NCI-H1436 treated with DMSO at 0.1 percent for 48 hours (cell line): Measurements from ENCODE around the gene CCIN.
A peak's percentile ranks its signal among the peaks of the same experiment; 100 is the strongest.

Experiments used
- DNase-seq: peaks from one replicate; lab custom pipeline; 2025; lab: John Stamatoyannopoulos, UW

Gene CCIN

DNA sequence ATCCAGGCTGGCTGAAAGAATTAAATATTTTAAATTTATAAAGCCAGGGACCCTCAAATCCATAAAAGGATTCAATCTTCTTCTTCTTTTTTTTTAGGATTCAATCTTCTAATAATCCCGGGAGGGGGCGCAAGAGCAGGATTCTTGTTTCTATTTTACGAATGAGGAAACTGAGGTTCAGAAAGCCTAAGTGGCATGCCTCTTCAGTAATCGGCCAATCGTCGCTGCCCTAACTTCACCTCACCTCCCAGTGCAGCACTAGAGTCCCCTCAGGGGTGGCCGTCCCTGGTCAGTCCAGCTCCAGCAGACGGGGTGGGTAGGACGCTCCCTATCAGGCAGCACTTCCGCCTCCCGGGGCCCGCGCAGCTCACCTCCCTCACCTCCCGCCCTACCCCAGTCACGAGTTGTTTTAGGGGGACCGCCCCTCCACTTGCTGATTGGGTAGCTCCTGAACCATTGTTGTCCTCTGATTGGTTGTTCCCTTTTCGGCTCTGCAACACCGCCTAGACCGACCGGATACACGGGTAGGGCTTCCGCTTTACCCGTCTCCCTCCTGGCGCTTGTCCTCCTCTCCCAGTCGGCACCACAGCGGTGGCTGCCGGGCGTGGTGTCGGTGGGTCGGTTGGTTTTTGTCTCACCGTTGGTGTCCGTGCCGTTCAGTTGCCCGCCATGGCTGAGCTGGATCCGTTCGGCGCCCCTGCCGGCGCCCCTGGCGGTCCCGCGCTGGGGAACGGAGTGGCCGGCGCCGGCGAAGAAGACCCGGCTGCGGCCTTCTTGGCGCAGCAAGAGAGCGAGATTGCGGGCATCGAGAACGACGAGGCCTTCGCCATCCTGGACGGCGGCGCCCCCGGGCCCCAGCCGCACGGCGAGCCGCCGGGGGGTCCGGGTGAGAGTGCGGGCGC lies 21.5 kb downstream of the CCIN start, which contains the start of gene CLTA:
TSS of gene CLTA (plus strand) at position 534 of the 902 bp plus-strand sequence. CDS start at position 670, 136 bp downstream.
- peak; percentile 92 for DNase-seq

DNA sequence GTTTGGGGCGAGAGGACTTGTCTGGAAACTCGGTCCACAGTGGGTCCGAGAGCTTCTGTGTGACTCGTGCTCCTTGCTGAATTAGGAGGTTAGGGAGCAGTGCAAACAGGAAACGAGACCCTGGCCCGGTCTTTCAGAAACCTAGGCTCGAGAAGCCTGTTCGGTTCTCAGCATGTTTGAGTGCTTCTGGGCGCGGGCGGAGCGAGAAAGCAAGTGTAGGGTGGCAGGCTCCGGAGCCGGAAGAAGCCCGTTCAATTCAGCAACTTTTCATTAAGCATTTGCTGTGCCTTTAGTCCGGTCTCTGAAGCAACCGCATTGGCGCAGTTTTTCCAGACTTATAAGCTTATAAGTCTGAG lies 22.1 kb downstream of the CCIN start:
- DNase-seq: no peak

DNA sequence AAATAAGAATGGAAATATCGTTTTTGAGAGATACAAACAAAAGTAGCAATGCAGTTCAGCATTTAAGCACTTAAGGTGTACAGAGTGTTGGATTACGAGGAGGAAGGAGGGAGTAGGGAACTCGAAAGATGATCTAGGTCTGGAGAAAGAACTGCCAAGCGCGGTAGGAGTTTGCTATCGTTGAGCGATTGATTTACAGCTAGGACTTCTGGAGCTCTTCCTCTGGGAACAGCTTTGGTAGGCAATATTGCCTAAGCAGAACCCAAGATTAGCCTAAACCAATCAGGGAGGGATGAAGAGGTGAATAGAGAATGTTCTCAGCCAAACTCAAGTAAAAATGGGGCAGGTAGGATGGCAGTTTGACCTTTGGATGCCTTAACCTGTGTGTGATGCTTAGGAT lies 22.5 kb downstream of the CCIN start:
- no peak for DNase-seq

DNA sequence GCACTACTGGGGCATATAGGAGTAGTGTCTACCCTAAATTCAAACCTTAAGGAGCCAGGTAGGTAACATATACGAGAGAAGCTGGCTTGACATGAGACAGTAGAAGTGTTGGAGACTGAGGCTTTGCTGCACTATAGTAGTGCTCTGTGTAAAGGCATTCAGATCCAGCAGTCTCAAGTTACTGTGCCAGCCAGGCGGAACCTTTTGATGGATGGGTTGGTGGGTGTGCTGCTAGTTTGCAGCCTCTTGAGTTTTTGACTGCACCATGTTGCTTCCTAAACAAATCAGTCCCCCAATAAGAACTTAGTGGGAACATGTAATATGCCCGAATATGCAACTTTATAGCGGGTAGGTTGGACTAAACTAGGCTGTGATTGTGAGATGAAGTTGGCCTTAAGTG lies 23.0 kb downstream of the CCIN start:
- no peak for DNase-seq

DNA sequence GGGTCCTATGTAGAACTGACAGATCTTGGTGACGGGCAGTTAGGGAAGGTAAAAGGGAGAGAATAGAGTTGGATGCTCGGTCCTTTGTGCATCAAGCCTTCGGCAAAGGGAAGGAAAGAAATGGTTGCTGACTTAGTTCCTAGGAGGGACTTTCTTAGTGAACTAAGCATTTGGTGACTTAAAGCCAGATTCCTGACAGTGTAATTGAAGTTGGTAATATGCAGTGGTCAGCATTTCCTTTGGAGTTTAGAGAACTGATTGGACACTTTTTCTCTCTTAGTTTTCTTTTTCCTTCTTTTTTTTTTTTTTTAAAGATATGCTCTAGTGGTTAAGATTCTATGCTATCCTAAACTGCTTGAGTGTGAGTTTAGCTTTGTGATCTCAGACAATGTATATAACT lies 23.8 kb downstream of the CCIN start:
- no peak for DNase-seq

DNA sequence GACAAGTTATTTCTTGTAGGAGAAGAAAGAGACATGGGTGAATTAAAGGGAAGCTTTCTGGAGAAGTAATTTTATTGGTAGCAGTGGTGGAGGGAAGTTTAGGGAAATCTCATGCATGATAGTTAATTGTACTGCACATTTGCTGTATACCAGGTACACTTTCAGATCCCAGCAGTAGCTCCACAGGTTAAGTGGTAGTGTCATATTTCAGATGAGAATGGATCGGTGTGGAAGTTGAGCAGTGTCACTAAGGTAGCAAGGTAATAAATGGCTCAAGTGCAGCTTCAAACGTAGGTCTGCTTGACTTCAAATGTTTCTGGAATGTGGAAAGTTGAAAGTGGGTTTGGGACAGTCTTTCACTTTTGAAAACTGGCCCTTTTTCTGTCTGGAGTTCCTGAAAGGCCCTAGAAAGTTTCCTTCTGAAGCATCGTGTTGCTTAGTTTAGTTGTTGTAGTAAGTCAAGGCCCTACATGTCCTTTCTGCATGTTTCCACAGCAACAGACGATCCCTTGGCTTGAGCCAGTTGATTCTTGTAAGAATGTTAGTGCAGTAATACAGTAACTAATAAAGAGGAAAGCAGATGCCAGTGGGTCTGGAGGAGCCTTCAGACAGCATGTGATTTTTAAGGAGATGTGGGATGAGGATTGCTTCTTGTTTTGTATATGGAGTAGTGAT lies 25.3 kb downstream of the CCIN start:
- DNase-seq: no peak

DNA sequence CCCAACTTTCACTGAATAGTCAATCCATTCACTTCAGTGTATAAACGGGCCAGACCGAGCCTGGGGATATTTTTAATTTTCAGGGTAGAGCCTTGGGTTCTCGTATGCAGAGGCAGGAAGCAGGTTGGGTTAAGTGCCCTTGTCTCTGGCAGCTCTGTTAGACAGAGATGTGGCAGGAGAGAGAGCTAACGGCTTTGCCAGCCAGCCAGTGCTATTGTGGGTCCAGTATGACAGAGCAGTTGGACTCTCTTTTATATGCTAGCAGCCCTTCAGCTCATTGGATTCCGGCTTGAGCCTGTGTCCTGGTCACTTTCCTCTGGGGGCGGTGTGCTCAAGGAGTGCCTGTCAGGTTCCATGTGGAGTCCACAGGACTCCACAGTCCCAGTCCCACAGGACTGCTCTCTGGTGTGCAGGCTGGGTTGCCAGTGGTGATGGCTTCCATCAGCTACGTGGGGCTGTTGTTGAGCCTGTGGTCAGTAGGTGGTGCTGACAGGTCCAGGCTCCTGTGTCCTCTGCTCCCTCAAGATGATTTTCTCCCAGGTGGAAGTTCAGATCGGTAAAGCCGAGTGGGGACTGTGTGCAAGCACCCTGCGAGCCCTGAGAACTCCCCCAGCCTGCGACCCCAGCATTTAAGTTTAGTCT lies 35.8 kb downstream of the CCIN start:
- DNase-seq: no peak

DNA sequence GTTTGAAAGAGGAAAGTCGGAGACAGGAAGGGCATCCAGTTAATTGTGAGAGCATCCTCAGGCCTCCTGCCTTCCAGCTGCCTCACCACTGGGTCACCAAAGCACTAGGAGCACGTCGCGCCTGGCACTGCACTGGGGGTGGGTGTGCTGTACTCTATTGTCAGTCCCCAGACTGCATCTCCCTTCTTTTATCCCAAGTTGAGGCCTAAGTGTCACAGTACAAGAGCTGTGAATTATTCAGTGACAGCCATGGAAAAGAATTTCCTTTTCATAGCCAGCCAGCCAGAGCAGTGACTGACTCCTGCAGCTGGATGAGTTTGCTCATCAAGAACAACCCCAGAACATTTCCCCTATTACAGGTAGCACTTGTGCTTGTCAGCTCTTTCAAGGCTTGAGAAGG lies 37.8 kb downstream of the CCIN start:
- DNase-seq: no peak

DNA sequence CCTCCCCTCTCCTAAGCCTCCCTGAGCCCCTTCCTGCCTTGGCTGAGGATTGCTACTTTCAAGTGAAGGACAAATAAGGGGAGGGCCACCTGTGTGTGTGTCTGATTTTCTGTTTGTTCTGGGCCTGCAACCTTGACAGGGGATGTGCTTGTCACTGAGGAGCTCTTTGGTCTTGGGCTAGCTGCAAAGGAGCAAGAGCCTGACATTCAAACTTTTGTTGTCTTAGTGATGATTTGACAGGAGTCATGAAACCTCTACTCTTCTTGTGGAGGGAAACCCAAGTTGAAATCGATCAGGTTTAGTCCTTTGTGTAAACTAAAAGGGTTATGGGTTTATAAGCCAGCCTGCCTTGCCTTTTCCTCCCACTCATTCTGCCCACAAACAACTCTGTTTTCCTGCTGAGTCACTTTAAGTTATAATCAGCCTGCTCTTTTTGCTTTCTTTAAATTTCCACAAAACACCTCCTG lies 38.4 kb downstream of the CCIN start:
- DNase-seq: no peak

DNA sequence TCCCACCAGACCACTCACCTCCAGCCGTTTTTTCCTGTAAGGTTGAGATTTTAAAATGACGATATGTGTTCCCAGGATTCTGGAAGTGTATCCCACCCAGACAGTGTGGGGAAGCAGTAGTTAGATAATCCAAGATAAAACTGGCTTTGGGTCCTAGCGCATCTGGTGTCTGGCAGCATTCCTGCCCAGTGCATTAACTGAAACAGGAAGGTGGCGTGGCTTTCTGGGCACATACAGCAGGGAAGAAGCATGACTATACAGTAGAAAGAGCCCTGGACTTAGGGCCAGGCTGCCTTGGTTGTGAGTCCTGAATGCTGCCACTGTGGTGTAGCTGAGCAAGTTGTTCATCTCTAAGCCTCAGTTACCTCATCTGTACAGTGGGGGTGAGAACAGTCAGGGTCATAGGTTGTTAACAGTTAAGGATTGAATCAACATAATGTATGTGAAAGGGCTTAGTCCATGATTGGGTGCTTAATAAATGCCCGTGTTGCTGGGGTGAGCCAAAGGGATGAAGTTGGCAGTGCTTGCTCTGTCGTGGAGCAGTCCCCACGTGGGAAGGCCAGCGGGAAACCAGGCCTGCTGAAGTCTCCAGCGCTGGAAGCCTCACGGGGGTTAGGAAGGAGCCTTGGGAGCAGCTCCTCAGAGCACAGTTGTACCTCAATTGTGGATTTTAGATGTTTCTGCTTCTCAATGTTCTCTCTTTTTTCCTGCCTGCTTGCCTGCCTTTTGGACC lies 39.5 kb downstream of the CCIN start:
- no peak for DNase-seq

DNA sequence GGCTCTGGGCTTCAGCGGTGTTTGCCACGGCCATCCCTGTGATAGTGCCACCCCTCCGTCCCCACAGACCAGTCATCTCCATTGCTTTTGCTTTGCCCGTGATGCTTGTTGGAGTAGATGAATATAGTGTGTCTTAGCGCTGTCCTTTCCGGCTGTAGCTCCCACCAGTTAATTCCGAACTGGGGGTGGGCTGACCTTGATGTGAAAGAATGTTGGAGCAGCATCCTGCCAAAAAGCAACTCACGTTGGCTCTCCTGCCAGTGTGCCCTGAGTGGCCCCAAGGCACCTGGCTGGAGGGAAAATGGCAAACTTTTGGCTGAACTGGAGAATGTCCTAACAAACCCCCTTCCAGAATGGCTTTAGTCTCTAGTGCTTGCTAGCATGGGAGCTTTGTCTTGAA lies 41.5 kb downstream of the CCIN start:
- no peak for DNase-seq

DNA sequence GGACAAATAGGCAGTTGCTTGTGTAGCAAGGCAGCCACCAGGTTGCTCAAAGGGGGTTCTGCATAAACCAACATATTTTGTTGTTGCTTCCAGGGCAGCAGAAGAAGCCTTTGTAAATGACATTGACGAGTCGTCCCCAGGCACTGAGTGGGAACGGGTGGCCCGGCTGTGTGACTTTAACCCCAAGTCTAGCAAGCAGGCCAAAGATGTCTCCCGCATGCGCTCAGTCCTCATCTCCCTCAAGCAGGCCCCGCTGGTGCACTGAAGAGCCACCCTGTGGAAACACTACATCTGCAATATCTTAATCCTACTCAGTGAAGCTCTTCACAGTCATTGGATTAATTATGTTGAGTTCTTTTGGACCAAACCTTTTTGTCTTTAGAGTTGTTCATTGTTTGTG lies 42.3 kb downstream of the CCIN start:
- no peak for DNase-seq

DNA sequence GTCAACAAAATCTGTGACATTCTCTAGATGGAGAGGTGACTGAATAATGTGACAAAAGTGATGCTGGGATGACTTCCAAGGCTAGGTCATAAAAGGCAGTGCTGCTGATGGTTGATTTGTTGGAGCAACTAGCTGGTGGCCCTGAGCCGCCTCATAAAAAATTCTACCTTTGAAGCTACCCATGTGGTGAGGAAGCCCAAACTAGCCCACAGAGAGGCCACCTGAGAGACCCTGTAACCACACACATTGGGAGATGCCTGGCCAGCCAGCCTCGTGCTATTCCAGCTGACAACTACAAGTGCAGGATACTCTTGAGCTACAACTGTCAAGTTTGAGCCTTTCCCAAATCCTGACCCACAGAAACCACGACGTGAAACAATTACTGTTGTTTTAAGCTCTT lies 44.2 kb downstream of the CCIN start:
- no peak for DNase-seq

DNA sequence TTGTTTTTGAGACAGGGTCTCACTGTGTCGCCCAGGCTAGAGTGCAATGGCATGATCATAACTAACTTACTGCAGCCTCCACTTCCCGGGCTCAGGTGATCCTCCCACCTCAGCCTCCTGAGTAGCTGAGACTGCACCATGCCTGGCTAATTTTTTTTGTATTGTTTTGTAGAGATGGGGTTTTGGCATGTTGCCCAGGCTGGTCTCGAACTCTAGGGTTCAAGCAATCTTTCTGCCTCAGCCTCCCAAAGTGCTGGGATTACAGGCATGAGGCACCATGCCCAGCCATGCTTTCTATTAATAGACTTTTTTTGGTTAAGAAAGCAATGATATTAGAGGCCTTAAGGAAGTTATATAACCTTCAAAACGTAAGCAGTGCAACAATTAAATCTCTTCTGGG lies 44.8 kb downstream of the CCIN start:
- DNase-seq: no peak

DNA sequence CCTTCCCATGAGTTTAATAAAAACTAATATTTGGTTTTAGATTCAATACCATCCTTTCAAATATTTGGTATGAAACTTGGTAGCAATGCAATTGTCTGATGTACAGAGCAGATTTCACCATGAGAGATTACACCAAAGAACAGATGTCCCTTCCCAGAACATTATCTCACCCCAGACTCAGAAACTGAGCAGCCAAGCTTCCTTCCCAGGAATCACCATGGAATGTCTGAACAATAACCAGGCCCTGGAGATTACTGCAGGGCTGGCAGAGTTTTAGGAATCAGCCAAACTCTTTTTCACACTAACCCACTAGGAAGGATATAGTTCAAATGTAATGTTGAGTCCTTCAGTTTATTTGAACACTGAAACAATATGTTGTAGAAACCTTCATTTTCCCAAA lies 45.4 kb downstream of the CCIN start:
- DNase-seq: no peak

DNA sequence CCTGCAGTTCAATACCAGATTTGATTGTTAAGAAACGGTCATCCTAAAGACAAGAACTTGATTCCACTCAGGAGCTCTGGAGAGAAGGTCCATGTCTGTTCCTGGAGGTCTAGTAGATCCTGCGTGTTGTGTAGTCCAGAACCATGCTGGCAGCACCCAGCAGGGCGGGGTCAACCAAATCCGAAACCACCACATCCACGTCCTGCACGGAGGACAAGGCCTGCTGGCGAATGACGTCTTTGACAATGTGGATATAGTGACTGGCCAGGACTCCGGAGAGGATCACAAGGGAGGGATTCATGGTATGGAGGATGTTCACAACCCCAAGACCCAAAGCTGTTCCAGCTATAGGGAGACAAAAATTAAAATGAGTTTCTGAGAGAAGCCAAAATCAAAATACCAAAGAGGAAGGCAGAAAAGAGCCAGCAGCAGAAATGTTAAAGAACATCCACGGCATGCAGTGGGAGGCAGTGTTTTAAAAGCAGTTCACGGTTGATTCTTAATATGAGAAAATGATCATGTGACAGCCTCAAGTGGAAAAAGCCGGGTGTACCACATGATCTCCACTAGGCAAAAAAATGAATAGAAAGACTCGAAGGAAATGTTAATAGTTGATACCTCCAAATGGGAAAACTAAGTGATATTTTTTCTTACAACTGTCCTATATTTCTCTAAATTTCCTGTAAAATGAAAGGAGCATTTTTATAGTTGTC lies 48.2 kb downstream of the CCIN start:
- DNase-seq: no peak

DNA sequence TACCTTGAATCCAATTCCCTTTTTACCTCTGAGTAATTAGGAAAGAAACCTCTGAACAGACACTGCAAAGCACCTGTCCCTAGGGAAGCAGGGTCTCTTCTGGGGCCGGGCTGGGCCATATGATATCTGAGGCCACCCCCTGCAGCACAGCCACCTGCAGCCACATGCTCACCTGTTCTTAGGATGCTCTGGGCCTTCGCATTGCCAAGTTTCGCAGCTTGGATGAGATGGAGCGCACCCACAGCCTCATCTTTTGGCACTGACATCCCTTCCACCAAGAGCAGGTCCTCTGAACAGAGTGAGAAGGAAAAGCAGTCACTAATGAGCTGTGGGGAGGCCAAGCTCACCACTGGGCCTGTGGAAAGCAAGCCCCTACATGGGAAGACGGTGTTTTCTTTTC lies 48.8 kb downstream of the CCIN start:
- no peak for DNase-seq

DNA sequence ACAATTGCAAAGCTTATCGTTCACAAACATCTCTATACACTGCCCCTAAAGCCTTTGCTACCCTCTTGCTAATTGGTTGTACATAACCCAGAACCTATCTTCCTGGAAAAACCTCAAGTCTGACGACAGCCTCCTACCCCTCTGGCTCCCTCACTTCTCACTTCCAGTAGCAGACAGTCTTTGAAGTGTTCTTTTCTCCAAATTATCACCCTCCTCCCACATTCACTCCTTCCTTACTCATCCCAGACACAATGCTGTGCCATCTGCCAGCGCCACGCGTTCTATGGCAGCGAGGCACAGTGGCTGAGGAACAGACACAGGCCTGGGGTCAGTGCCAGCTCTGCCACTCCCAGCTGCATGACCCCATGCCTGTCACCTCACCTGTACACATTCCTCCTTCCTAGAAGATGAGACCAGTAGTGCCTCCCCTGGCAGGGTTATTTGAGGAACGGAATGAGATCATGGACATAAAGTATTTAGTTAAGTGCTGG lies 49.3 kb downstream of the CCIN start:
- DNase-seq: no peak
